ENCODE results near the gene AFF1.
"Not testable (repeated sequence)": the region's sequence is repeated elsewhere in the genome, so short reads cannot be mapped to it uniquely, and the experiment has no call there.

Gene AFF1

DNA sequence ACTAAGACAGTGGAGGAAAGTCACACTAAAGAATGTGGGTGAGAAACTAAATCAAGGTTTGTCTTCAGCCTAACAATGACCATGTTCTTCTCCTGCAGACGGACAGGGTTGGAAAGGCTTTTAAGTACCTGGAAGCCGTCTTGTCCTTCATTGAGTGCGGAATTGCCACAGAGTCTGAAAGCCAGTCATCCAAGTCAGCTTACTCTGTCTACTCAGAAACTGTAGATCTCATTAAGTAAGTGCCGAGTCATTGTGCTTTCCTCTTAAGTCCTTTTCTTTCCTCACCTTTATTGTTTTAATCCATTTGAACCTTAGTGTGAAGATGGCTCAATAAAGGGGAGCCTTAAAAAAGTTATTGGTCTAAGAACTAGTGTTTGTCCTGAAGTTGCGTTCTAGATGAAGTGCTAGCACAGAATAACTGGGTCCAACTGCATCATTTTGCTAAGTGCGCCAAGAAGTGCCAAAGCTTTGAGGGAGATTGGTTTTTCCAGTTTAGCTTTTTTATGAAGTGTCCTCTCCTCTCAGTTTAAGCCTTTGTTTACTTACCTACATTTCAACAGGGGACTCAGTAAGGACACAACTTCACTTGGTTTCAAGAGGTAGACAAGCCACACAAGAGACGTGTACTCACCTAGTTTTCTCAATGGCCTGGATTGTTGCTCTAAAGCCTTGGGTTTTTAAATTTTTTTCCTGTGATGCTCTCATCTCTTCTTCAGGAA lies 196.3 kb downstream of the AFF1 start:
- no peak overlapping the region for H3K9ac ChIP-seq (ENCODE audit: low read length)
- no peaks in the 10 kb centered on the region for H3K9me3 ChIP-seq (ENCODE audit: control insufficient read depth, low read length)
- no peak overlapping the region for H3K4me3 ChIP-seq (ENCODE audit: low read length)
- H3K27me3 ChIP-seq (ENCODE audit: control insufficient read depth, insufficient read depth, low read length) = no peaks in the 10 kb centered on the region
- no peaks in the 10 kb centered on the region for H3K4me1 ChIP-seq (ENCODE audit: control insufficient read depth, insufficient read depth, low read length)
- peaks cover 5% of the 10 kb centered on the region for H3K36me3 ChIP-seq (ENCODE audit: control insufficient read depth, insufficient read depth, low read length)

DNA sequence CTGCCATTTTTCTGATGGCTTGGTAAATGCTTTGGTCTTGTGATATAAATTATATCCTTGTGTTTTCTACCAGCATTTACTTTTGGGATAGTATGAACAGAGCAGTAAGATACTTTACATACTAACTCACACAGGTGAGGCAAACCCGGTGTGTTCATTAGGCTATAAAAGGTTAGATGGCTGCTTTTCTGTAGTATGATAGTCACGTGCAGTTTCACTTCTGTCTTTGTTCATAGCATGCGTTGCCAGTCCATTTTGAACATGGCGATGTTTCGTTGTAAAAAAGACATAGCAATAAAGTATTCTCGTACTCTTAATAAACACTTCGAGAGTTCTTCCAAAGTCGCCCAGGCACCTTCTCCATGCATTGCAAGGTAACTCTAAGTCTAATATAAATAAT lies 197.2 kb downstream of the AFF1 start:
- H3K27me3 ChIP-seq (ENCODE audit: control insufficient read depth, insufficient read depth, low read length) = no peaks in the 10 kb centered on the region
- no peak overlapping the region for H3K9ac ChIP-seq (ENCODE audit: low read length)
- no peaks in the 10 kb centered on the region for H3K9me3 ChIP-seq (ENCODE audit: control insufficient read depth, low read length)
- no peak overlapping the region for H3K4me3 ChIP-seq (ENCODE audit: low read length)
- H3K36me3 ChIP-seq (ENCODE audit: control insufficient read depth, insufficient read depth, low read length) = peaks cover 14% of the 10 kb centered on the region
- no peaks in the 10 kb centered on the region for H3K4me1 ChIP-seq (ENCODE audit: control insufficient read depth, insufficient read depth, low read length)

DNA sequence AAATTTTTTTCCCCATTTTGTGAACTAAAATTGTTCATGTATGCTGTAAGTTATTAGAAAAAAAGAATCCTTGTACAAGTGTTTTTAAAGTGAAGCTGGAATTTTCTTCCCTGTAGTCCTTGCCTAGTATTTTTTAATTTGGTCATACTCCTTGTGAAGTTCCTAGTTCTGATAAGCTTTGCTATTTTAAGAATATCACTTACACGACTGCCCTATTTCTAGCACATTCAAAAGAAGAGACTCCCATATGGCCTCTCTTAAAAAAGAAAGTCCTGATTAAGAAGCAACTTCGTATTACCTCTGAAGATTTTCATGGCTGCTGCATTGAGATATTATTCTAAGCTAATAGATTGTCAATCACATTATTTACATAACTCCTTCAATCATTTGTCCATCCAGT lies 198.4 kb downstream of the AFF1 start:
- H3K27me3 ChIP-seq (ENCODE audit: control insufficient read depth, insufficient read depth, low read length) = no peaks in the 10 kb centered on the region
- no peak overlapping the region for H3K9ac ChIP-seq (ENCODE audit: low read length)
- H3K4me1 ChIP-seq (ENCODE audit: control insufficient read depth, insufficient read depth, low read length) = no peaks in the 10 kb centered on the region
- peaks cover 18% of the 10 kb centered on the region for H3K36me3 ChIP-seq (ENCODE audit: control insufficient read depth, insufficient read depth, low read length)
- H3K4me3 ChIP-seq (ENCODE audit: low read length) = no peak overlapping the region
- no peaks in the 10 kb centered on the region for H3K9me3 ChIP-seq (ENCODE audit: control insufficient read depth, low read length)

DNA sequence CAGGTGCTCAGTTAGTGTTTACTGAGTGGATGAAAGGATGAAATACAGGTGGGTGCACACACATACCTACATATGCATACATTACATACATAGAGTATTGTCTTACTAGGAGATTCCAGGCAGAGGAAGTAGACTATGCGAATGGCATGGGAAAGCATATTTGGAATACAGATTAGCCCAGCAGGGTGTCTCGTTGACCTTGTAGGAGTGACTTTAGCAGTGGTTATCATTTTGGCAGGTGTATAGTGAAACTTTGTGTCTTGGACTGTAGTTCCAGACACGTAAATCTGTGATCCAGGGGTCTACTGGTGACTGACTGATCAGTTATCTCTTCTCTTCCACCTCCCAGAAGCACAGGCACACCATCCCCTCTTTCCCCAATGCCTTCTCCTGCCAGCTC lies 199.3 kb downstream of the AFF1 start:
- peaks cover 14% of the 10 kb centered on the region for H3K36me3 ChIP-seq (ENCODE audit: control insufficient read depth, insufficient read depth, low read length)
- H3K9ac ChIP-seq (ENCODE audit: low read length) = no peak overlapping the region
- H3K4me3 ChIP-seq (ENCODE audit: low read length) = no peak overlapping the region
- H3K9me3 ChIP-seq (ENCODE audit: control insufficient read depth, low read length) = no peaks in the 10 kb centered on the region
- no peaks in the 10 kb centered on the region for H3K27me3 ChIP-seq (ENCODE audit: control insufficient read depth, insufficient read depth, low read length)
- no peaks in the 10 kb centered on the region for H3K4me1 ChIP-seq (ENCODE audit: control insufficient read depth, insufficient read depth, low read length)

DNA sequence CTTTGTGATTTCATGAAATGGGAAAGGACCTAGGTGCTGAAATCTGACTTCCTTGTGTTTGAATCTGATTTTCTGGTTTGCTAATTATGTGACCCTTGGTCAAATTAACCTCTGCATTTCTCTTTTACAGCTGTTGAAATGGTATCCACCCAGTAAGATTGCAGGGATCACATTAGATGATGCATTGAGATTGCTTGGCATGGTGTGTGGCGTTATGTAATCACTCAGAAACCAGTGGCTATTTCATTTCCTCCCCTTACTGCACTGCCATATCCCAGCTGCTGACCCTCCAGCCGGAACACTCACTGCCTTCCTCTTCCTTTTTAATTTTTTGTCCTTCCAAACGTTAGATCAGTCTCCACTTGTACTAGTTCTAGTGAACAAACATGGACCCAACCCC lies 206.6 kb downstream of the AFF1 start:
- Histone ChIP-seq H3K4me3 (ENCODE audit: low read length) (no peak overlapping the region), H3K27me3 (ENCODE audit: control insufficient read depth, insufficient read depth, low read length) (no peaks in the 10 kb centered on the region), H3K4me1 (ENCODE audit: control insufficient read depth, insufficient read depth, low read length) (no peaks in the 10 kb centered on the region), H3K9me3 (ENCODE audit: control insufficient read depth, low read length) (no peaks in the 10 kb centered on the region), H3K9ac (ENCODE audit: low read length) (no peak overlapping the region), H3K36me3 (ENCODE audit: control insufficient read depth, insufficient read depth, low read length) (peaks cover 10% of the 10 kb centered on the region)

DNA sequence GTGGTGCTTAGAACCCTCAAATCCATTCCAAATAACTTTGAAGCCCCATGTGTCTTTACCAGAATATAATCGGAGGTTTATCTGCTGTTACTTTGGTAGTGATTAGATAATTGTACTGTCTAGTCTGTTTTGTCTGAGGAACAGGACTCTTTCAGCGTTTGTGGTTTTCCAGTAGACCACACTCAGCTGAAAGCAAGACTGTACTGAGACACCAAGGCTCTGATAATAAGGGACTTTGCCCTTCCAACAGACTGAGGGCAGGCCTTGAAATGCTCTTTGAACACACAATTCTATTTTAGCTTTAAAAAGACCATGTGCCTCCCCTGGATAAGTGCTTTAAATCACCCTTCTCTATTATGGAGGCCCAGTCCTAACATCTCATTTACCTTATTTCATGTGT lies 209.5 kb downstream of the AFF1 start:
- no peaks in the 10 kb centered on the region for H3K9me3 ChIP-seq (ENCODE audit: control insufficient read depth, low read length)
- H3K27me3 ChIP-seq (ENCODE audit: control insufficient read depth, insufficient read depth, low read length) = no peaks in the 10 kb centered on the region
- H3K4me3 ChIP-seq (ENCODE audit: low read length) = no peak overlapping the region
- no peak overlapping the region for H3K9ac ChIP-seq (ENCODE audit: low read length)
- no peaks in the 10 kb centered on the region for H3K36me3 ChIP-seq (ENCODE audit: control insufficient read depth, insufficient read depth, low read length)
- H3K4me1 ChIP-seq (ENCODE audit: control insufficient read depth, insufficient read depth, low read length) = no peaks in the 10 kb centered on the region

DNA sequence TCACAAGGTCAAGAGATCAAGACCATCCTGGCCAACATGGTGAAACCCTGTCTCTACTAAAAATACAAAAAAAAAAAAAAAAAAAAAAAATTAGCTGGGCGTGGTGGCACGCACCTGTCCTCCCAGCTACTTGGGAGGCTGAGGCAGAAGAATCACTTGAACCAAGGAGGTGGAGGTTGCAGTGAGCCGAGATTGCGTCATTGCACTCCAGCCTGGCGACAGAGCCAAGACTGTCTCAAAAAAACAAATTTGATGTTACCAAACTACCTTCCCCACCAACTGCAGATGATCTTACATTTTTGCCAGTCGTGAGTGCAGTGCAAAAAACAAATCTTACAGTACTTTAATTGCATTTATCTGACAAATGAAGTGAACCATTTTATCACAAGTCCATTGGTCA lies 211.1 kb downstream of the AFF1 start:
- not testable (repeated sequence) for H3K4me3 ChIP-seq (ENCODE audit: low read length); H3K9ac ChIP-seq (ENCODE audit: low read length); H3K27me3 ChIP-seq (ENCODE audit: control insufficient read depth, insufficient read depth, low read length); H3K9me3 ChIP-seq (ENCODE audit: control insufficient read depth, low read length); H3K4me1 ChIP-seq (ENCODE audit: control insufficient read depth, insufficient read depth, low read length); H3K36me3 ChIP-seq (ENCODE audit: control insufficient read depth, insufficient read depth, low read length)

DNA sequence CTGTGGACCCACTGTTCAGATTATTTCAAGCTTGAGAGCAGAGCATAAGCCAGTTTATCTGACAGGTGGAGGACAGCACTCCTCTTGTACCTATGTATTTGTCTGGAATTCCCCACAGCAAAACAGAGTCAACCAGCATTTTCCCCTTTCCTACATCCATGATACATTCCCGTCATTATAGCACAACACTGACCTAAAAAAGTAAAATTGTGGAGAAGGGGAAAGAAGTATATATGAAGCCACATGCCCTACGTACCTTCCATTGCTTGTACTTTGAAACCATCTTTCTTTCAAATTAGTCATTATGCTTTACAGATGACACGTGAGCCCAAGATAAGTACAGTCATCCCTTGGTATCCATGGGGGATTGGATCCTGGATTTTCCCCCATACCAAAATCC lies 212.3 kb downstream of the AFF1 start:
- Histone ChIP-seq H3K27me3 (ENCODE audit: control insufficient read depth, insufficient read depth, low read length) (no peaks in the 10 kb centered on the region), H3K9me3 (ENCODE audit: control insufficient read depth, low read length) (no peaks in the 10 kb centered on the region), H3K9ac (ENCODE audit: low read length) (no peak overlapping the region), H3K4me3 (ENCODE audit: low read length) (no peak overlapping the region), H3K36me3 (ENCODE audit: control insufficient read depth, insufficient read depth, low read length) (no peaks in the 10 kb centered on the region), H3K4me1 (ENCODE audit: control insufficient read depth, insufficient read depth, low read length) (no peaks in the 10 kb centered on the region)

DNA sequence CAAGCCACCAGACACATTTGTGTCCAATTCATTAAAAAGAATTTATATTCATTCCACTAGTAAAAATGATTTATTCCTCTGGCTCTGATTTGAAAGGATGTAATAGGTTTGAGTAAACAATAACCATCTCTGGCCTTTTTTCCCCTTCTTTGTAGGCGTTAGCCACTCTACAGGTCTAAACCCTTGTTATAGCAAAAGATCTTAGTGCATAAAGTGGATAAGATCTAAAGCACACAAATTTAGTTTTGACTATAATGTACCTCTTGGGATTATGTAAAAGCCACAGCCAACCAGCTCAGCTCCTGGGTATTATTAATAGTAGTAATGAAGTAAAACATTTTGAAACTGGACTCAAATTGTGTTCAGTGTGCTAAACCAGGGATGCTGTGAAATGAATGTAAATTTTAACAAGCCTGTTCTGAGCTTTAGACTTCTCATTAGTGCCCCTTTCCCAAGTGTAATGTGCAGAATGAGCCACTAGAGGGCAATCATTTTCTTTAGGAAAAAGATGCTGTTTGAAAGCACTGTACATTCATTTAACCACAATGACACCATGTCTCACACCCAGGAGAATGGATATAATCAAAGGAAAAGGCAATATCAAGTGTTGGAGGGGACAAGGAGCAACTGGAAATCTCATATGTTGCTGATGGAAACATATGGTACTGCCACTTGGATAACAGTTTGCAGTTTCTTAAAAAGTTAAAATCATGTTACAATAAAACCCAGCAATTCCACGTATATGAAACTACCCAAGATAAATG lies 215.9 kb downstream of the AFF1 start:
- Histone ChIP-seq H3K4me3 (ENCODE audit: low read length) (no peak overlapping the region), H3K4me1 (ENCODE audit: control insufficient read depth, insufficient read depth, low read length) (no peaks in the 10 kb centered on the region), H3K36me3 (ENCODE audit: control insufficient read depth, insufficient read depth, low read length) (no peaks in the 10 kb centered on the region), H3K27me3 (ENCODE audit: control insufficient read depth, insufficient read depth, low read length) (no peaks in the 10 kb centered on the region), H3K9me3 (ENCODE audit: control insufficient read depth, low read length) (no peaks in the 10 kb centered on the region), H3K9ac (ENCODE audit: low read length) (no peak overlapping the region)

DNA sequence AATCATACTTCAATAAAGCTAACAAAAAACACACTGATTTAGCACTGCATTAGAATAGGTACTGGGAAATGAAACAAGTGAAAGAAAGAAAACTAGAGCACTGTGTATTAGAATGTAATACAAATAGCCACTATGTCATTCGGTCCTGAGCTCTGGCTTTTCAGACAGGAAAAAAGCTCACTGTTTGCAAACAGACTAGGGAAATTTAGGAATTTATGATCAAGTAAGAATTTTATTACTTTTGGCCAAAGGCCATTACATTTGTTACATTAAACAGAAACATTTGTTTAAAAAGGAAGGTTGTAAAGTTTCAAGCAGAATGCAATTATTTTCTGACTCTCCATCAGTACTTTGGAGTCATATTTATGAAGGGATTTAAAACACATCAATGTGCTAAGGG lies 216.9 kb downstream of the AFF1 start:
- no peak overlapping the region for H3K9ac ChIP-seq (ENCODE audit: low read length)
- no peaks in the 10 kb centered on the region for H3K4me1 ChIP-seq (ENCODE audit: control insufficient read depth, insufficient read depth, low read length)
- H3K36me3 ChIP-seq (ENCODE audit: control insufficient read depth, insufficient read depth, low read length) = no peaks in the 10 kb centered on the region
- H3K27me3 ChIP-seq (ENCODE audit: control insufficient read depth, insufficient read depth, low read length) = no peaks in the 10 kb centered on the region
- H3K9me3 ChIP-seq (ENCODE audit: control insufficient read depth, low read length) = no peaks in the 10 kb centered on the region
- H3K4me3 ChIP-seq (ENCODE audit: low read length) = no peak overlapping the region

DNA sequence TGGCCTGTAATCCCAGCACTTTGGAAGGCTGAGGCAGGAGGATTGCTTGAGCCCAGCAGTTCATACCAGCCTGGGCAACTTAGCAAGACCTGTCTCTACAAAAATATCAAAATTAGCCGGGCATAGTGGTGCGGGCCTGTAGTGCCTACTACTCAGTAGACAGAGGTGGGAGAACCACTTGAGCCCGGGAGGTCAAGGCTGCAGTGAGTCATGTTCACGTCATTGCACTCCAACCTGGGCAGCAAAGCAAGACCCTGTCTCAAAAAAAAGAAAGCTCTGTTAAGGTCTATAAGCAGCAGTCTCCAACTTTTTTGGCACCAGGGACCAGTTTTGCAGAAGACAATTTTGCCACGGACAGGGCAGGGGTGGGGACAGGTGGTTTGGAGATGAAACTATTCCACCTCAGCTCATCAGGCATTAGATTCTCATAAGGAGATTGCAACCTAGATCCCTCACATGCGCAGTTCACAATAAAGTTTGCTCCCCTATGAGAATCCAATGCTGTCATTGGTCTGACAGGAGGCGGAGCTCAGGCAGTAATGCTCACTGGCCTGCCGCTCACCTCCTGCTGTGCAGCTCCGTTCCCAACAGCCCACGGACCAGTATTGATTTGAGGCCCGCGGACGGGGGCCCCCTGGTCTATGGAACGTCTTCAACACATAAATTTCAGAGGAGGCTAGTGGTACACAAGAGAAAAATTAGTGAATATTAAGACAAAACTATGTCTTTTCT lies 217.7 kb downstream of the AFF1 start:
- Histone ChIP-seq H3K27me3 (ENCODE audit: control insufficient read depth, insufficient read depth, low read length) (no peaks in the 10 kb centered on the region), H3K4me1 (ENCODE audit: control insufficient read depth, insufficient read depth, low read length) (no peaks in the 10 kb centered on the region), H3K9ac (ENCODE audit: low read length) (no peak overlapping the region), H3K9me3 (ENCODE audit: control insufficient read depth, low read length) (no peaks in the 10 kb centered on the region), H3K4me3 (ENCODE audit: low read length) (no peak overlapping the region), H3K36me3 (ENCODE audit: control insufficient read depth, insufficient read depth, low read length) (no peaks in the 10 kb centered on the region)

Data from mucosa of stomach (tissue), 1 donor.